IPS-18c (cell line): ENCODE results near the gene DNAJC13.
"Not testable (repeated sequence)": the region's sequence is repeated elsewhere in the genome, so short reads cannot be mapped to it uniquely, and the experiment has no call there.

Experiments used
- H3K4me3 ChIP-seq: 2 replicates; pipeline ENCODE4 v1.7.0; 2013; ENCODE audit warnings: low read depth, mild to moderate bottlenecking, low read length, moderate library complexity; ENCODE audit not compliant: insufficient read depth
- H3K9me3 ChIP-seq: one replicate; pipeline ENCODE4 v1.6.1; 2013; ENCODE audit warnings: mild to moderate bottlenecking, low read length, moderate library complexity; ENCODE audit not compliant: control insufficient read depth, insufficient read depth

Gene DNAJC13, protein sequence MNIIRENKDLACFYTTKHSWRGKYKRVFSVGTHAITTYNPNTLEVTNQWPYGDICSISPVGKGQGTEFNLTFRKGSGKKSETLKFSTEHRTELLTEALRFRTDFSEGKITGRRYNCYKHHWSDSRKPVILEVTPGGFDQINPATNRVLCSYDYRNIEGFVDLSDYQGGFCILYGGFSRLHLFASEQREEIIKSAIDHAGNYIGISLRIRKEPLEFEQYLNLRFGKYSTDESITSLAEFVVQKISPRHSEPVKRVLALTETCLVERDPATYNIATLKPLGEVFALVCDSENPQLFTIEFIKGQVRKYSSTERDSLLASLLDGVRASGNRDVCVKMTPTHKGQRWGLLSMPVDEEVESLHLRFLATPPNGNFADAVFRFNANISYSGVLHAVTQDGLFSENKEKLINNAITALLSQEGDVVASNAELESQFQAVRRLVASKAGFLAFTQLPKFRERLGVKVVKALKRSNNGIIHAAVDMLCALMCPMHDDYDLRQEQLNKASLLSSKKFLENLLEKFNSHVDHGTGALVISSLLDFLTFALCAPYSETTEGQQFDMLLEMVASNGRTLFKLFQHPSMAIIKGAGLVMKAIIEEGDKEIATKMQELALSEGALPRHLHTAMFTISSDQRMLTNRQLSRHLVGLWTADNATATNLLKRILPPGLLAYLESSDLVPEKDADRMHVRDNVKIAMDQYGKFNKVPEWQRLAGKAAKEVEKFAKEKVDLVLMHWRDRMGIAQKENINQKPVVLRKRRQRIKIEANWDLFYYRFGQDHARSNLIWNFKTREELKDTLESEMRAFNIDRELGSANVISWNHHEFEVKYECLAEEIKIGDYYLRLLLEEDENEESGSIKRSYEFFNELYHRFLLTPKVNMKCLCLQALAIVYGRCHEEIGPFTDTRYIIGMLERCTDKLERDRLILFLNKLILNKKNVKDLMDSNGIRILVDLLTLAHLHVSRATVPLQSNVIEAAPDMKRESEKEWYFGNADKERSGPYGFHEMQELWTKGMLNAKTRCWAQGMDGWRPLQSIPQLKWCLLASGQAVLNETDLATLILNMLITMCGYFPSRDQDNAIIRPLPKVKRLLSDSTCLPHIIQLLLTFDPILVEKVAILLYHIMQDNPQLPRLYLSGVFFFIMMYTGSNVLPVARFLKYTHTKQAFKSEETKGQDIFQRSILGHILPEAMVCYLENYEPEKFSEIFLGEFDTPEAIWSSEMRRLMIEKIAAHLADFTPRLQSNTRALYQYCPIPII (N-terminal part only)

GRCh38 chr3:132416807-132417694 is at the start of gene DNAJC13:
Gene DNAJC13 (plus strand): TSS chr3:132417502. CDS start chr3:132434551, 17,049 bp downstream.
- peak within 1 kb of the TSS; percentile 100 for H3K4me3 ChIP-seq
- no peaks in the 10 kb centered on the region for H3K9me3 ChIP-seq

- no peak overlapping the region for H3K4me3 ChIP-seq
- no peaks in the 10 kb centered on the region for H3K9me3 ChIP-seq
Measured at GRCh38 chr3:132368515-132368914, 48.8 kb upstream of the DNAJC13 start.

DNA sequence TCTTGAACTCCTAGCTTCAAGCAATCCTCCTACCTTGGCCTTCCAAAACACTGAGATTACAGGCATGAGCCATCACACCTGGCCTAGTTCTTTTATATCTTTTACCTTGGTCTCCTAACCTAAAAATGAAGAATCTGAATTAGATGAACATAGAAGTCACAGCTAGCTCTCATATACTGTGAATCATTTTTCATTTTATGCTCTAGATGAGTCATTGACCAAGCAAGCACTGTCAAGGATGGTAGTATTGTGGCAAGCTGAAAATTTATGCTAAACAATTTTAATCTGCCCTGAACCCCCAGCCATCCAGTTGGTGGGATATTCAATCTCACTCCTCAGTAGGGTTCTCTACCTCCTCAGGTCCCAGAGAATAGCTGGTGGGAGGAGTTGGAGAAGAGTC is 48.3 kb upstream of the DNAJC13 start:
- no peaks in the 10 kb centered on the region for H3K9me3 ChIP-seq

GRCh38 chr3:132376945-132377354 is 40.4 kb upstream of the DNAJC13 start:
- H3K9me3 ChIP-seq: not testable (repeated sequence)
- peak overlapping the region; percentile 51; the same call in 1 of the 2 replicates for H3K4me3 ChIP-seq

More for the DNA sequence above, 48.3 kb upstream of the DNAJC13 start:
- H3K4me3 ChIP-seq: no peak overlapping the region

DNA sequence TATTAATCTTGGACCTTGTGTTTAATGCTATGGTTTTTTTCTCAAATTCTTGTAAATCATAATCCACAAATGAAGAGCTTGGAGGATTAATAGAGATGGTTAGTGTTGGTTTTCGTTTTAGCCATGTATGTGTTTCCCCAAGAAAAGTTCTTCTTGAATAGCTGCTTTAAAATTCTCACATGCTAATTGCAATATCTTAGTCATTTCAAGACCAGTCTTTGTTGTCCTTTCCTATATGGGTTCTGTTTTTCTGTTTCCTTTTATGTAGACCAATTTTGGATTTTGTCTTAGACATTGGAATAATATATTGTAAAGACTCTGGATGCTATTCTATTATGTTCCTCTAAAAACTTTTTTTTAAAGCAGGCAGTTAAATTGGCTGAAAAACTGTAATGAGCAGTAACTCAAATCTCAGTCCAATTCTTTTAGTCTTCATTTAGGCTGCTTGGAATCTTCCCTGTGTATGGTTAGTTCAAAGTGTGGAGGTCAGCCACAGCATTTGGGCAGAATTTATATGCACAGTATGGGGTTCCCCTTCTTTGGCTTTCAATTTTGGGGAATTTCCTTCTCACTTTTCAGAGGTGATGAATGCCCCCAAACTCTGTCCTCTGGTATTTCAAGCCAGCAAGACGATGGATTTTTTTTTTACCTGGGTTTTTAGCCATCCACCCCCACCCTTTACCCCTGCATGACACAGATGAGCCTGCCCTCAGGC is 39.1 kb upstream of the DNAJC13 start:
- no peaks in the 10 kb centered on the region for H3K9me3 ChIP-seq
- H3K4me3 ChIP-seq: no peak overlapping the region

- Histone ChIP-seq H3K9me3 (no peaks in the 10 kb centered on the region), H3K4me3 (no peak overlapping the region)
Measured at GRCh38 chr3:132378846-132379245, 38.5 kb upstream of the DNAJC13 start.

DNA sequence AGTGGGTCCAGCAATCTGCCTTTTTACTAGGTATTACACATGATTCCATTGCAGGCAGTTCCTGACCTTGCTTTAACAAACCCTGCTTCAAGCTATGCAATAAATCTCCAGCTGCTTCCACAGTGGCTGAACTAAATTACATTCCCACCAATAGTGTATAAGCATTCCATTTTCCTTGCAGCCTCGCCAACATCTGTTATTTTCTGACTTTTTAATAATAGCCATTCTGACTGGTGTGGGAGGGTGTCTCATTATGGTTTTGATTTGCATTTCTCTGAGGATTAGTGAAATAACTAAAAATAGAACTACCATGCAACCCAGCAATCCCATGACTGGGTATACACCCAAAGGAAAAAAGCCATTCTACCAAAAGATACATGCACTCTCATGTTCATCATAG is 36.4 kb upstream of the DNAJC13 start:
- H3K4me3 ChIP-seq: no peak overlapping the region
- H3K9me3 ChIP-seq: no peaks in the 10 kb centered on the region

- no peak overlapping the region for H3K4me3 ChIP-seq
Measured at GRCh38 chr3:132381348-132381944, 35.9 kb upstream of the DNAJC13 start.

GRCh38 chr3:132382267-132382666 is 35.0 kb upstream of the DNAJC13 start:
- H3K9me3 ChIP-seq: no peaks in the 10 kb centered on the region
- H3K4me3 ChIP-seq: no peak overlapping the region

More at GRCh38 chr3:132381348-132381944, 35.9 kb upstream of the DNAJC13 start:
- H3K9me3 ChIP-seq: no peaks in the 10 kb centered on the region

GRCh38 chr3:132382688-132383194 is 34.6 kb upstream of the DNAJC13 start:
- Histone ChIP-seq H3K4me3 (no peak overlapping the region), H3K9me3 (no peaks in the 10 kb centered on the region)

GRCh38 chr3:132386259-132386658 is 31.0 kb upstream of the DNAJC13 start:
- Histone ChIP-seq H3K4me3 (no peak overlapping the region), H3K9me3 (no peaks in the 10 kb centered on the region)

DNA sequence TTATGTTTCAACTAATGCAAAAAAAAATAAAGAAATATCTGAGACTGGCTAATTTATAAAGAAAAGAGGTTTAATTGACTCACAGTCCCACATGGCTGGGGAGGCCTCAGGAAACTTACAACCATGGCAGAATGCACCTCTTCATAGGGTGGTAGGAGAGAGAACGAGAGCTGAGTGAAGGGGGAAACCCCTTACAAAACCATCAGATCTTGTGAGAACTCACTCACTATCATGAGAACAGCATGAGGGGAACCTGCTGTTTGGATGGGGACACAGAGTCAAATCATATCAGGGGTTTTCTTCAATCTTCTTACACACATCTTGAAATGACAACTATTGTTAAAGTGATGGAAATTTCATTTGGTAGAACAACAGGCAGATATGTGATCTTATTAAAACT is 24.6 kb upstream of the DNAJC13 start:
- H3K4me3 ChIP-seq, H3K9me3 ChIP-seq: not testable (repeated sequence)

GRCh38 chr3:132394320-132394719 is 23.0 kb upstream of the DNAJC13 start:
- no peaks in the 10 kb centered on the region for H3K9me3 ChIP-seq
- H3K4me3 ChIP-seq: no peak overlapping the region

DNA sequence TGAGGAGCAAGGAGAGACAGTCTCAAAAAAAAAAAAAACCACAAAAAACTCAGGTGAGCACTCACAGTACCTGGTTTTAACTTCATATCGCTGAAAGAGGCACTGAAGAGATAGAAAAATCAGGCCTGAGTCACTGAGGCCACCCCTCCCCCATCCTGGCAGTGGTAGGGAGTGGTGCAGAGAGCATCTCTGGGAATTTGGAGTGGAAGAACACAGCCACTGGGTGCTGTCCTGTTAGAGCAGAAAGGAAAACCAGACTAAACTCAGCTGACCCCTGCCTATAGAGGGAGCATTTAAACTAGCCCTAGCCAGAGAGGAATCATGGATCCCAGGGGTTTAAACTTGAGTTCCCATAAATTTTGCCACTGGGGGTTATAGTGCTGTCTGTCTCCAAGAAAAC is 22.2 kb upstream of the DNAJC13 start:
- Histone ChIP-seq H3K9me3 (no peaks in the 10 kb centered on the region), H3K4me3 (no peak overlapping the region)

DNA sequence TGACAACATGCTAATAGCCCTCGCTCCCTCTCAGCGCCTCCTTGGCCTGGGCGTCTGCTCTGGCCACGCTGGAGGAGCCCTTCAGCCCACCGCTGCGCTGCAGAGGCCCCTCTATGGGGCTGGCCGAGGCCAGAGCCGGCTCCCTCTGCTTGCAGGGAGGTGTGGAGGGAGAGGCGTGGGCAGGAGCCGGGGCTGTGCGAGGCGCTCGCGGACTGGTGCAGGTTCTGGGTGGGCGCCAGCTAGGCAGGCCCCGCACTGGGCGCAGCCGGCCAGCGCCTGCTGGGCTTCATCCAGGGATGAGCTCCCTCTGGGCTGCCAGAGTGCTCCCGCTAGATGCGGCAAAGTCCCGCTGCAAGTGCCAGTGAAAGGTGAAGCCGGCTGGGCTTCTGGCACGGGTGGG is 21.0 kb upstream of the DNAJC13 start:
- H3K9me3 ChIP-seq: no peaks in the 10 kb centered on the region

More for the DNA sequence above, 21.0 kb upstream of the DNAJC13 start:
- H3K4me3 ChIP-seq: no peak overlapping the region
